Keratinocyte (primary cell): ENCODE data around the gene HS3ST6.

Experiments used
- CTCF ChIP-seq, 3 experiments: IDR thresholded peaks in 1 of 3; conservative IDR thresholded peaks in 1 of 3; optimal IDR thresholded peaks in 1 of 3; 2 replicates in 2 of 3; 3 replicates in 1 of 3; pipeline versions ENCODE3 to v1.5.1; 2011; ENCODE audit warnings: low read length in 3 of 3, mild to moderate bottlenecking in 3 of 3, moderate library complexity in 2 of 3, control low read depth in 1 of 3, inconsistent platforms in 1 of 3; ENCODE audit not compliant: insufficient read depth in 2 of 3; ENCODE audit errors: extremely low read depth in 1 of 3
- EZH2 ChIP-seq: IDR thresholded peaks from one replicate; pipeline ENCODE4 v1.6.1; 2012; ENCODE audit warnings: inconsistent platforms, mild to moderate bottlenecking, low read length, moderate library complexity

- TF ChIP-seq CTCF (optimal IDR thresholded peaks at IDR 0.05 in 1 of 3, IDR thresholded peaks at IDR 0.05 in 1 of 3, conservative IDR thresholded peaks at IDR 0.05 in 1 of 3; ENCODE audit: extremely low read depth in 1 of 3, insufficient read depth in 2 of 3, low read length in 3 of 3) (no peak), EZH2 (no peak)
These were observed 15.0 kb upstream of the HS3ST6 start for GRCh38 chr16:1933097-1933661.
